ENCODE measurements around the gene DCTN4.

The DCTN4 gene

GRCh38 chr5:150789943-150790611, 31.3 kb upstream of the DCTN4 start:
- peak overlapping the region; percentile 79 for H3K9ac ChIP-seq (ENCODE audit: low read depth, low read length, poor library complexity, severe bottlenecking)
- peaks cover 36% of the 10 kb centered on the region for H3K36me3 ChIP-seq (ENCODE audit: insufficient read depth, low read length)
- H3K4me3 ChIP-seq (ENCODE audit: low read length, poor library complexity, severe bottlenecking) = peak overlapping the region; percentile 85
- H3K27me3 ChIP-seq (ENCODE audit: insufficient read depth, low read length, poor library complexity, severe bottlenecking) = no peaks in the 10 kb centered on the region
- peaks cover 100% of the 10 kb centered on the region for H3K79me2 ChIP-seq (ENCODE audit: insufficient read depth, low read length)
- TF ChIP-seq EZH2phosphoT487 (IDR thresholded peaks at IDR 0.05; ENCODE audit: borderline replicate concordance) (no peak), CTCF (conservative IDR thresholded peaks at IDR 0.05; ENCODE audit: low read length) (no peak)
- H3K4me2 ChIP-seq (ENCODE audit: low read depth, low read length, poor library complexity, severe bottlenecking) = peak overlapping the region; percentile 98
- H3F3A ChIP-seq (ENCODE audit: low read depth) = peaks cover 4% of the 10 kb centered on the region; the same call in 1 of the 2 replicates
- H3K4me1 ChIP-seq (ENCODE audit: insufficient read depth, low read length, poor library complexity, severe bottlenecking) = peaks cover 62% of the 10 kb centered on the region
- no peaks in the 10 kb centered on the region for H3K9me2 ChIP-seq (replicated peaks; ENCODE audit: low read depth, low read length)
- H2AFZ ChIP-seq (ENCODE audit: low read length) = no peak overlapping the region
- peaks cover 87% of the 10 kb centered on the region for H4K20me1 ChIP-seq (ENCODE audit: insufficient read depth, low read length, poor library complexity, severe bottlenecking)
- H3K9me3 ChIP-seq (ENCODE audit: insufficient read depth, low read depth, low read length) = peaks cover 5% of the 10 kb centered on the region

GRCh38 chr5:150789450-150789849, 30.6 kb upstream of the DCTN4 start:
- TF ChIP-seq CTCF (conservative IDR thresholded peaks at IDR 0.05; ENCODE audit: low read length) (no peak), EZH2phosphoT487 (IDR thresholded peaks at IDR 0.05; ENCODE audit: borderline replicate concordance) (no peak)
- H3K9ac ChIP-seq (ENCODE audit: low read depth, low read length, poor library complexity, severe bottlenecking) = peak overlapping the region; percentile 79
- H3K4me3 ChIP-seq (ENCODE audit: low read length, poor library complexity, severe bottlenecking) = peak overlapping the region; percentile 85
- H3K9me3 ChIP-seq (ENCODE audit: insufficient read depth, low read depth, low read length) = peaks cover 5% of the 10 kb centered on the region
- H3K4me2 ChIP-seq (ENCODE audit: low read depth, low read length, poor library complexity, severe bottlenecking) = peak overlapping the region; percentile 98
- H3K27me3 ChIP-seq (ENCODE audit: insufficient read depth, low read length, poor library complexity, severe bottlenecking) = no peaks in the 10 kb centered on the region
- peaks cover 65% of the 10 kb centered on the region for H3K4me1 ChIP-seq (ENCODE audit: insufficient read depth, low read length, poor library complexity, severe bottlenecking)
- peaks cover 81% of the 10 kb centered on the region for H4K20me1 ChIP-seq (ENCODE audit: insufficient read depth, low read length, poor library complexity, severe bottlenecking)
- peaks cover 100% of the 10 kb centered on the region for H3K79me2 ChIP-seq (ENCODE audit: insufficient read depth, low read length)
- peaks cover 30% of the 10 kb centered on the region for H3K36me3 ChIP-seq (ENCODE audit: insufficient read depth, low read length)
- no peak overlapping the region for H2AFZ ChIP-seq (ENCODE audit: low read length)
- H3K9me2 ChIP-seq (replicated peaks; ENCODE audit: low read depth, low read length) = no peaks in the 10 kb centered on the region
- peaks cover 8% of the 10 kb centered on the region for H3F3A ChIP-seq (ENCODE audit: low read depth)

GRCh38 chr5:150788977-150789376, 30.2 kb upstream of the DCTN4 start:
- Histone ChIP-seq H3K9me2 (replicated peaks; ENCODE audit: low read depth, low read length) (no peaks in the 10 kb centered on the region), H2AFZ (ENCODE audit: low read length) (no peak overlapping the region), H3K4me3 (ENCODE audit: low read length, poor library complexity, severe bottlenecking) (peak overlapping the region; percentile 85), H3K36me3 (ENCODE audit: insufficient read depth, low read length) (peaks cover 25% of the 10 kb centered on the region), H3K9ac (ENCODE audit: low read depth, low read length, poor library complexity, severe bottlenecking) (peak overlapping the region; percentile 79), H3K79me2 (ENCODE audit: insufficient read depth, low read length) (peaks cover 100% of the 10 kb centered on the region), H4K20me1 (ENCODE audit: insufficient read depth, low read length, poor library complexity, severe bottlenecking) (peaks cover 76% of the 10 kb centered on the region), H3K4me2 (ENCODE audit: low read depth, low read length, poor library complexity, severe bottlenecking) (peak overlapping the region; percentile 98), H3K27me3 (ENCODE audit: insufficient read depth, low read length, poor library complexity, severe bottlenecking) (no peaks in the 10 kb centered on the region), H3K9me3 (ENCODE audit: insufficient read depth, low read depth, low read length) (peaks cover 5% of the 10 kb centered on the region), H3F3A (ENCODE audit: low read depth) (peaks cover 13% of the 10 kb centered on the region), H3K4me1 (ENCODE audit: insufficient read depth, low read length, poor library complexity, severe bottlenecking) (peaks cover 70% of the 10 kb centered on the region)
- TF ChIP-seq CTCF (conservative IDR thresholded peaks at IDR 0.05; ENCODE audit: low read length) = no peak
- TF ChIP-seq EZH2phosphoT487 (IDR thresholded peaks at IDR 0.05; ENCODE audit: borderline replicate concordance) = no peak

All from Loucy (cell line).